Kidney glomerular epithelial cell (primary cell): ENCODE data around the gene MLXIP.

Experiments
- DNase-seq: peaks from one replicate; lab custom pipeline; 2025; lab: John Stamatoyannopoulos, UW

MLXIP gene

DNA sequence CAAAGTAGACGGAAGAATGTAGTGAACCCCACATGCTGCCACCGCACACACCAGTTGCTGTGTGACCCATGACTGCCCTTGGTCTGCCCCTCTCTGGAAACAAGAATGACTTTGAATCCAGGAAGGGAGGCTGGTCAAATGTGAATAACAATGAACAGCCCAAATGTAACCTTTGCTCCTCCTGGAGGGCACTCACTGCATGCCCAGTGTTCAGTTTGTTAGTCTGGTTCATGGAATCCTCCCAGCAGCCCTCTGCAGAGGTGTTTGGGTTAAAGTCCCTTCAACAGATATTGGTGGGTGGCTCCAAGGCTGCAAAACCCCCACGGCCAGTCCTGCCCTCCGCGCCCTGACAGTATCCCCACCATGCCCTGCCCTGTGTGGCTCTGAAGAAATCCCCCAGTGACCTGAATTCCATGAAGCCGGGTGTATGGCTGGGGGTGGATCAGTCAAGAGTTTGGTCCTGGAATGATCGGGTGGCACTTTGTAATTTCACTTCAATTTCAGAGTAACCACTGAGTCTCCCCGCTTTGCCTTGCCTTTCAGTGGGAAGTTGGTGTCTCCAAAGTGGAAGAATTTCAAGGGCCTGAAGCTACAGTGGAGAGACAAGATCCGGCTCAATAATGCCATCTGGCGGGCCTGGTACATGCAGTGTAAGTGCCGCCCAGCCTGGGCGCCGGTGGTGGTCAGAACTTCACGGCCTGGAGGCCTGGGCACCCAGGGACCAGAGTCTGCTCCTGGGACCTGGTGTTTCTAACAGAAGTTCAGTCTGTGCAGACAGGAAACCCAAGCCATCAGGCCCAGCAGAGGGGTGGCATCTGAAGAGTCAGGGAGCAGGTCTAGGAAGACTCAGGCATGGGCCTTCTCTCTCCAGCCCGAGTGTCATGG is 48.4 kb downstream of the MLXIP start:
- no peak for DNase-seq

DNA sequence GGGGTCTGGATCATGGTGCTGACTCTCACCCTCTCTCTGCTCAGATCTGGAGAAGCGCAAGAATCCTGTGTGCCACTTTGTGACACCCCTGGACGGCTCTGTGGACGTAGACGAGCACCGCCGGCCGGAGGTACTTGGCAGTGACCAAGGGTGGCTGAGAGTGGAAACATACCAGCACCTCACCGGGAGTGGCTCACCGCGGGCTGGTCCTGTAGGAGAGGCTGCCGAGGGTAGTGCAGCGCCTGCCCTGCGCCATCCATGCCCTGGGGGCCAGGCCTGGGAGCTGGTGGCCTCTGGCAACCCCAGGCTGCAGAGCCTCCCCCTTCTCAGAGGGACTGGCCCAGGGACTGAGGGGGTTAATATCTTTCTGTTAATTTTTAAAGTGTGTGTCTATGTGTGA is 49.3 kb downstream of the MLXIP start:
- no peak for DNase-seq

DNA sequence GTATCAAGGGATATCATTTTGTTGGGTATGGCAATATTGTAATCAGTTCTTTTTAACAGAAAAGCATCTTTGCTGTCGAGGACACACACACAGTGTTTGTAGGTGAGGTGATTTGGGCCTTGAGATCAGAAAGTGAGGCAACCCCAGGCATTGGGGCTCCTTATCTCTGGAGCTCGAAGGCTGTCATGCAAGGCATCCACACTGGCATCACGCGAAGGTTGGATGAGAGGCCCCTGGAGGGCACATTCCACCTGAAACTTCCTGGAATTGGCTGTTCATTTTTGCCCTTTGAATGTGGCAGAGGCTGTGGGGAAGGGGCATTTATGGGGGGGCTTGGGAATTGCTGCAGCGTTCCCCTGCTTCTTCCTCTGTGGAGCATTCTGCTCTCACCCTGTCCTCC is 49.9 kb downstream of the MLXIP start:
- no peak for DNase-seq

DNA sequence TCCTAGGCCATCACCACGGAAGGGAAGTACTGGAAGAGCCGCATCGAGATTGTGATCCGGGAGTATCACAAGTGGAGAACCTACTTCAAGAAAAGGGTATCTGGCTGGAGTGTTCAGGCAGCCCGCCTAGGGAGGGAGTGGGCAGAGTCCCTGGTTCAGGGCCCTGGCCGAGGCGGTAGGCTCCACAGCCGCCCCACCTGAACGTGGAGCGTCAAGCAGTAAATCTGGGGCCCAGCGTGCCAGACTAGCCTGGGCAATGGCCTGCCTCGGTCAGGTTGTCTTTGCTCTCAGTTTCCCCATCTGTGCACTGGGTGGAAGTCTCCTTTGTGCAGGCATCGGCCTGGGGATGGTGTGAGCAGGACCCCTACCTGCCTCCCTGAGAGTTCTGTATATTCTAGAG is 50.6 kb downstream of the MLXIP start:
- no peak for DNase-seq

DNA sequence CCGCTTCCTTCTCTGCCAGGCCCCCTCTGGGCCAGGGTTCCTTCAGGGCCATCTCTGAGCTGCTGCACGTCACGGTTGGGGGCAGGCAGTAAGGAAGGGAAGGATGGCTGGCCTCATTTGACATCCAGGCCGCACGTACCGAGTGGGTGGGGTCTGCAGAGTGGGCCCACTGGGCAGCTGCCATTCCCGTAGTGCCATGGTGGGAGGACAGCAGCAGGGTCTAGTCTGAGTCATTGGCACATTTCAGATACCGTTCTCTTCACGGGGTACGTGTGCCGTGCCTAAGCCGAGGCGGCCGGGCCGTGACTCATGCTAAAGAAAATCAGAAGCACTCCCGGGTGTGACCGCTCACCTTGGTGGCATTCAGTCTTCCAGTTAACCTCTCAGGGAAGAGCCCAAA is 51.6 kb downstream of the MLXIP start:
- no peak for DNase-seq

DNA sequence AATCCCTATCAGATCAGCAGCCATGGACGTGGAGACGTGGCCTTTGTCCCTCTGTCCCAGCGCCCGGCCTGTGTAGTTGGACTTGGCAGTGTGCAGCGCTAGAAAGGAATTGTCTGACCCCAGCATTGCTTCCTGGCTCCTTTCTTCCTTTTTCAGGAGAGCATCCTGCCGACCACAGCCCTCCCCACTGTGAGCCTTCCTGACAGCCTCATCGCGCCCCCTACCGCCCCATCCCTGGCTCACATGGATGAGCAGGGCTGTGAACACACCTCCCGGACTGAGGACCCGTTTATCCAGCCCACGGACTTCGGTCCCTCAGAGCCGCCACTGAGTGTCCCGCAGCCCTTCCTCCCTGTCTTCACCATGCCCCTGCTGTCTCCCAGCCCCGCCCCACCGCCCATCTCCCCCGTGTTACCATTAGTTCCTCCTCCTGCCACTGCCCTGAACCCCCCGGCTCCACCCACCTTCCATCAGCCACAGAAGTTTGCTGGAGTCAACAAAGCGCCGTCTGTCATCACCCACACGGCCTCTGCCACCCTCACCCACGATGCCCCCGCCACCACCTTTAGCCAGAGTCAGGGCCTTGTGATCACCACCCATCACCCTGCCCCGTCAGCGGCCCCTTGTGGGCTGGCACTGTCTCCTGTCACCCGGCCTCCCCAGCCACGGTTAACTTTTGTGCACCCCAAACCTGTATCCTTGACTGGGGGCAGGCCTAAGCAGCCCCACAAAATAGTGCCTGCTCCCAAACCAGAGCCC is 54.8 kb downstream of the MLXIP start:
- no peak for DNase-seq

DNA sequence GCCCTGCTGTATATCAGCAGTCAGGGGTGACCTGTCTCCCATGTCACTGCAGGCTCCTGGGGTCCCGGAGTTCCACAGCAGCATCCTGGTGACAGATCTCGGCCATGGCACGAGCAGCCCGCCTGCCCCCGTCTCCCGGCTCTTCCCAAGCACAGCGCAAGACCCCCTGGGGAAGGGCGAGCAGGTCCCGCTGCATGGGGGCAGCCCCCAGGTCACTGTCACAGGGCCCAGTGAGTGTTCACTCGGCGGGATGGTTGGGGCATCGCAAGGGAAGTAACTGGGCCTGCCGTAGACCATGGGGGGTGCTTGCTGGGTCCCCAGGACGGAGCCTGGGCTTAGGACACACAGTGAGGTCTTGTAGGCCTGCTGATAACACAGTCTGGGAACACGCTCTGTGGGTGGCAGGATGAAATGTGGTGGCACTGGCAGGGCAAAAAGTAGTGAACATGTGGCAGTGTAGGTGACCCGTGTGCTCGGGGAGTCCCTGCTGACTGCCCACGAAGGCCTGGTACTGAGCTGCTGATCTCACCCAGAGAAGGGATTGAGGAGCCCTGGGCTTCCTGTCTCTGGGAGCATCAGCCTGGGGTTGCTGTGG is 57.0 kb downstream of the MLXIP start:
- DNase-seq, result no peak

DNA sequence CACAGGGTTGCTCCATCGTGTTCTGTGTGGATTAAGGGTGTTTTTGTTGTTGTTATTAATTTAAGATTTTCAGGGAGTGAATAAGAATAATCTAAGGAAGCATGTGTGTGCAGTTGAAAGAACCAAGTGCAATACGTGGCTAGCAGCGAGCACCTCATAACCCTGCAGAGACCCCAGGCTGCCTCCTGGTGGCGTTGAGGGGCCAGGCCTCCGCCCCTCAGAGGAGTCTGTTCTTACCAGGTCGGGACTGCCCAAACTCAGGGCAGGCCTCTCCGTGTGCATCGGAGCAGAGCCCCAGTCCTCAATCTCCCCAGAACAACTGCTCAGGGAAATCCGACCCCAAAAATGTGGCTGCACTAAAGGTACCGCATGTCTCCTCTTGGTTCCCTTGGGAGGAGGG is 58.7 kb downstream of the MLXIP start:
- no peak for DNase-seq

DNA sequence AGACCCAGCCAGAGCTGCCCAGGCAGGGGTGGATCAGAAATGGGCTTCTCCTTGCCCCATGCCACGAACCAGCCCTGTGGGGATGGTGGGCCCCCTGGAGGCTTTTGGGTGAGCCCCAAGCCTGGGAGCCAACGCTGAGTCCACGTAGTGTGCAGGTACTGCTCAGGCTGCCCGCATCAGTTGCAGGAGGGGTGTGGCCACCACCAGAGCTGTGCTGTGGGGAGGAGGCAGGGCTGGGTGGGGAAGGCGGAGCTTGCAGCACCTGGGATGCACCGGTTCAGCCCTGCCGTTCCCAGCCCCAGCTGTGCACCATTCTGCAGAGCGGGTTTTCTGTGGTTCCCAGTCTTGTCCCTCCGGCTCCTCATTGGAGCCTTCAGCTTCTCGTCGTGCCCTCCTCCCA is 59.1 kb downstream of the MLXIP start:
- DNase-seq, result no peak

DNA sequence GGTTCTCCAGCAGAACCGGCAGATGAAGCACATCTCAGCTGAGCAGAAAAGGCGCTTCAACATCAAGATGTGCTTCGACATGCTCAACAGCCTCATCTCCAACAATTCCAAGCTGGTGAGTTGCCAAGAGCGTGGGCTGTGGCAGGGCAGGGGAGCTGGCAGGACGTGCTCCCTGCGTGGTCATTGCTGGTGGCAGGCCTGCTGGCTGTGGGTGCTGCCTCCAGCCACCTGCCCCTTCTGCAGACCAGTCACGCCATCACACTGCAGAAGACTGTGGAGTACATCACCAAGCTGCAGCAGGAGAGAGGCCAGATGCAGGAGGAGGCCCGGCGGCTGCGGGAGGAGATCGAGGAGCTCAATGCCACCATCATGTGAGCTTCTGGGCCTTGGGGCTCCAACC is 59.6 kb downstream of the MLXIP start:
- DNase-seq, result no peak

DNA sequence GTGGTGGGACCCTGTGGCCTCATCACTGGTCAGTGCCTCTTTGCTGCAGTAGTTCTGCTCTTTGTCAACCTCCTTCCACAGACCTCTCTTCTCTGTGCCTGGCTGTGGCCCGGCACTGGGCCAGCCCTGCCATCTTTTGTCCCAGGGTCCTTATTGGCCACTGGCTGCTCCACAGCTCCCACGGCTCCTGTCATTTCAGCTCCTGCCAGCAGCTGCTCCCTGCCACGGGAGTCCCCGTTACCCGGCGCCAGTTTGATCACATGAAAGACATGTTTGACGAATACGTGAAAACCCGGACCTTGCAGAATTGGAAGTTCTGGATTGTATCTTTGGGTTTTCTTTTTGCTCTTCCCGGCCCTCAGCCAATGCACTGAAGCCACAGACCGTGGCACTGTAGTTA is 60.1 kb downstream of the MLXIP start:
- DNase-seq, result no peak

DNA sequence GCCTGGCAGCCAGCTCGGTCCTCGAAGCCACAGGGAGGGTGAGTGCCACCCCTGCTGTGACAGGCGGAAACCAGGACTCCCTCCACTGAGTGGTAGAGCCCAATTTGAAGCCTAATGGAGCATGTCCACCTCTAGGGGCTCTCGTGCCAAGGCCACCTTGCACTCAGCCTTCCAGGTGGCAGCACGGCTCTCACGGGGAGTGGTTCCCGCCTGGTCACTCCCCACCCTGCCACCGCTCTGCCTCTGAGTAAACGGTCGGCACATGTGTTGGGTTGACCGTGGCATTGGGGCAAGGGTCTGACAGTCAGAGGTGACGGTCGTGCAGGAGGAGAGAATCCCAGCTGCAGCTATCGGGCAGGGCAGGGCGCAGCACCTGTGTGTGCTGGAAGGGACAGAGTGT is 60.7 kb downstream of the MLXIP start:
- no peak for DNase-seq

DNA sequence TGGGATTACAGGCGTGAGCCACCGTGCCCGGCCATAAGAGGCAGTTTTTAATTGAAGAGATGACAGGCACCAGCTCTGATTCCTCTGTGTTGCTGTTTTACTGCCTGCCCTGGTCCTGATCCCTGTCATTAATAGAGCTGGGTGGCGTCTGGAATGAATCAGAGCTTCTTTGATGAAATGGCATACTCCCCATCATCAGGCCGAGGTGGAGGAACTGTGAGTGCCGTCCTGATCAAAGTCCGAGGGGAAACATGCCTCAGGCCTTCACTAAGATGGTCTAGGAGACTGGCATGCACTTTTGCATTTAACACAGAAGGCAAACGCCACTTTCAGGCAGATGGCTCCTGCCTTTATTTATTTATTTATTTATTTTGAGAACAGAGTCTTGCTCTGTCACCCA is 61.4 kb downstream of the MLXIP start:
- DNase-seq, result no peak

DNA sequence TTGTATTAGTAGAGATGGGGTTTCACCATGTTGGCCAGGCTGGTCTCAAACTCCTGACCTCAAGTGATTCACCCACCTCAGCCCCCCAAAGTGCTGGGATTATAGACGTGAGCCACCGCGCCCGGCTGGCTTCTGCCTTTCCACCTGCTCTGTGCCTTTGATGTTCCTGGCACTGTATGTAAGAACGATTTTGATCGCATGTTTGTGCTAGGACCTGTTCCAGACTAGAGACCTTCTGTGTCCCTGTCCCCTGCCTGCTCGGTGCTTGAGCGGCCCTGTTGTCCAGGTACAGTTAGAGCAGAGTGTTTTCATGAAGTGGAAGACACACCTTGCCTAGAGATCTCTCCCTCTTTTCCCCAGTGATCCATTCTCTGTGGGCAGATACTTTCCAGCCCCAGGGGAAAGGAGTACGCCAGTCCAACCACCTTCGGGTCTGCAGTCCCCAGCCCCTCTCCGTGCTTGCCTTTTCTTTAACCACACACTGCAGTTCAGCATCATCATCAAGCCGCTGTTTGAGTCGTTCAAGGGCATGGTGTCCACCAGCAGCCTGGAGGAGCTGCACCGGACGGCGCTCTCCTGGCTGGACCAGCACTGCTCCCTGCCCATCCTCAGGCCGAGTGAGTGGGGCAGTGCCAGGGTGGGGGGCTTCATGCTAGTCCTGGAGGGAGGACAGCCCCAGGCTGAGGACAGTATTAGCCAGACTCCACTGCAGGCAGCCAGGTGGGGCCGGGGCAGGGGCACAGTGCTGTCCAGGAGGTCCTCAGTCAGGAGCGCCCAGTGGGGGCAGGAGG is 62.1 kb downstream of the MLXIP start:
- no peak for DNase-seq

DNA sequence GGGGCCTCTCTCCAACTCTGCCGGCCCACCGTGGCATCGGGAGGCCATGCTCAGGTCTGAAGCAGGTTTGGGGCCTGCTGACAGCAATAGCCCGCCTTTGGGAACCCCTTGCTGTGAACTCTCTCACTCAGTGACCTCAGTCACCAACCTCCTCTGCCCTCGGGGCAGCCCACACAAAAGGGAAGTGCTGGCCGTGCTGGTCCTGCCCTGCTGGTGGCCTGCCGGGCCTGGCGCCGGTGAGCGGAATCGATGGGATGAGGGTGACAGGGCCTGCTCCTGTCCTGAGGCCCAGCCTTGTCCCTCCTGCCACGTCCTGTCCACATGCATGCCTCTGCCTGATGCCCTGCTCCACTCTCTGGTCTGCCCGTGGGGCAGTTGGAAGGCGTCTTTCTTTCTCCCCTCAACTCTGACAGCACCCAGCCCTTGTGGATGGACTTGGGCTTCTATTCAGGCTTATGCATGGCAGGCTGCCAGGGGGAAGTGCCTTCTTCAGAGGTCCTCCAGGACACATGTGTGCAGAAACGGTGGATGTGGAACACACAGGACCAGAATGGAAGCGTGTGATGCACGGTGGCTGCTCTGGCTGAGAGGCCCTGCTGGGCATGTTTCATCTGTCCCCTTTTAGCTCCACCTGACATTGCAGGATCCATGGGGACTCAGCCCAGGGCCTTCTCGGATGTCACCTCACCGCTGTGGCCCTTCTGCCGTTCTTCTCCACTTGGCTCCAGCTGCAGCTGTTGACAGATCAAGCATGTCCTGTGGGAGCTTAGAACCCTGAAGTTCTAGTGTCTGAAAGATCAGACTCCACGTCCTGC is 63.6 kb downstream of the MLXIP start:
- no peak for DNase-seq

DNA sequence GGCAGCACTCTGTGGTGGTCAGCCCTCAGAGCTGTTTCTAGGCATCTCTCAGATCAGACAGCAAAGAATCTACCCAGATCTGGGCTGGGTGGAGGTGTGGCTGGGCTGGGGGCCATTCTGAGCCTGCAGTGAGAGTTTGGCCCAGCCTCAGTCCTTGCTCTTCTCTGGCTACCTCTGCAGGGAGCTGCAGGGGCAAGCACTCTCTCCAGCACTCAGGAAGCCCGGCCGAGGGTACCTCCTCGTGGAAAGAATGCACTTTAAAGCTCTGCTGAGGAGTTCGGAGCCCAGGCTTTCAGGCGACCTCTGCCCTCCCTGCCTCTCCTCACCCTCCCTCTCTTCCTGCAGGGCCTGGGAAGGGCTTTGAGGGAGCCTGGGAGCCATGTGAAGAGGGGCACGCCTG is 64.3 kb downstream of the MLXIP start:
- no peak for DNase-seq

DNA sequence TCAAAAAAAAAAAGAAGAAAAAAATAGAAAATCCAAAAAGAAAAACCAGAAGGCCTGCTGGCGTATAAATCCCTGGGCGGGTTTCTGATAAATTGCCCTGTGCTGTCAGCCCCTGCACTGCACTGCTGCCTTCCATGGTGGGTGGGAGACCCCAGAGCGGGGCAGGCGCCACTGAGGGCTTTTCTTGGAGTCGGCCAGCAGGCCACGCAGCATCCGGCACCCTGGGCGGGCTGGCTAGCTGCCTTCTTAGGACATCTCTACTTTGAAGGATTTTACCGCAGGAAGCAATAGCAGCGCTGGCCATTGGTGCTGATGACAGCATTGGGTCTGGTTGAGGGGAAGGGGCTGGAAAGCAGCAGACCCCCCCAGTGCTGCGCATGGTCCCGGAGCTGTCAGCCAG is 66.3 kb downstream of the MLXIP start:
- no peak for DNase-seq

DNA sequence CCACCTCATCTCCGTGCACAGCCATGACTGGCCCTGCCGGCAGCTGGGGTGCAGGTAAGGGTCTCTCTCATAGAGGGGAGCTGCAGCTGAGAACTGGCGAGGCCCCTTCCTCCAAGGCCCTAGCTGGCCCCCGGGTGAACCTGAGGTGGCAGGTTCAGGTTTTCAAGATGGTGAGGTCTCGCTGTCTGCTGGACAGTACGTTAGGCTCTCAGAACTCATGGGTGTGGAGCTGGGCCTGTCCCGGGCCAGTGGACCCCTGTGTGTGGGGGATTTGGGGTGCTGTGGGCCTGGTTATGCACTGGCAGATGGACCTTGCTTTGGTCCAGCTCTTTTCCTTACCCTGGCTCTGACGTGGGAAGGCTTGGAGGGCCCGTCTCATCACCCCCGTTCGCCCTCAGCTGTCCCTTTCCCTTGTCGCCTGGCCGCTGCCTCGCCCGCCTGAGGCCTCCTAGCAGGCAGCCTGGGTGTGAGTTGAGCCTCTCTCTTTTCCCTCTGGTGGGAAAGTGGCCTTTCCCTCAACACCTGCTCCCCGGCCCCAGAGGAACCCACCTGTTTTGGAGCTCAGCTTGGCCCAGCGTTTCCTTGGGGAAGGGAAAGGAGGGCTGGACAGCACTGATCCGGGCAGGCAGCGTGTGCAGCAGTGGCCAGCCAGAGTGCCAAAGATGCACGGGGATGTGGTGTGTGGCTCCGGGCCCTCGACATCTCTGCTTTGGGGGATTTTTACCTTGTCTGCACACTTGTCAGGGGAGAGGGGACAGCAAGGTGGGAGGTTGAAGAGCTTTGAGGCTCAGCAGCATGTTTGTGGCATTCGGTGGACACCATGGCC is 67.2 kb downstream of the MLXIP start:
- no peak for DNase-seq

DNA sequence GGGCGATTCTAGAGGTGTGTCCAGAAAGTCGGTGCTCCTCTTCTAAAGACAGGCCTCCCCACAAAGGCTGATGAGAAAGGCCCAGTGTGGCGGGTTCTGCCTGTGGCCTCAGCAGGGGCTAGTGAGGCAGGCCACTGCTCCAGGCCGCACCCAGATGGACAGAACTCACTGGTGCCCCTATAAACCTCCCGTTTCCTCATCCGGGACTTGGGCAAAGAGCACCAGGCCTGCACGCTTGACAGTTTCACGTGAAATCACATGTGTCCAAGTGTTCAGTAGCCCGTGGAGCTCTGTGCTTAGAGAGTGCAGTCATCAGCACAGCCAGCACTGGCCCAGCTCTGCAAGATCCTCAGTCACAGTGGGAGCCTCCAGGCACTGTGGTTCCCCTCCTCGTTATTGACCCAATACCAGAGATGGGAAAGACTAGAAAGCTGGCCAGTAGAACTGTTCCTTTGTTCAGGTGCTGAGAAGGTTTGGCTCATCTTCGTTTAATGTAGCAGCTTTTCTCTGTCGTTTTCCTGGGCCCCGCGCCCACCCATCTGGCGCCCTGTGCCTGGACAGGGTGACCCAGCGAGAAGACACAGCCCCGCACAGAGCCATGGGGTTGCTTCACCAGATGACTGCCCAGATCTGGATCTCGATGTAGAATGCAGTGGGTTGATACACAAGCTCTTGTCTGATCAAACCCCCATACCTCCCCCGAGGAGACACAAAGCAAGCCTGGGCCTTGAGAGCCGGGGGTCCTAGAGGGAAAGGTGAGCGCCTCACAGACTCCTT is 69.1 kb downstream of the MLXIP start:
- DNase-seq, result no peak

DNA sequence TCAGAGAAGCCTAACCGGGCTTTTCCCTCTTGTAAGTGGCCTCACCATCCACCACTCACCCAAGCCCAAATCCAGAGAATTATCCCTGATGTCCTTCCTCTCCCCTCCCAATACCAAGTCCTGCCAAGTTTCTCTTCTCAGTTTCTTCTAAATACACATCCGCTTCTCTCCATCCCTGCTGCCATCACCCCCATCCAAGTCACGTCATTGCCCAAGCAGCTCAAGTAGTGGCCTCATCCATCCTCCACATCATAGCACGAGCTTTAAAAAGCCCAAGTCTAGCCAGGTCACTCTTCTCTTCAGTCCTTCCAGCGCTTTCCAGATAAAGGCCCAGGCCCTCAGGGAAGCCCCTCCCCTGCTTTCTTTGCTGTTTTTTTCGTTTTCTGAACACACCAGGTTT is 70.1 kb downstream of the MLXIP start:
- no peak for DNase-seq
